Smooth muscle cell (in vitro differentiated cells): ENCODE data around the gene AKR1A1. TPM values are rescaled to one million over a fixed set of nuclear protein-coding genes. Genes with fewer than 3 reads are reported as not detected.

Experiments used
- DNase-seq: peaks from one replicate; lab custom pipeline; 2025; ENCODE audit not compliant: unreplicated experiment; lab: John Stamatoyannopoulos, UW
- H2AFZ ChIP-seq: fragments of 200-600 bp; sonication (generic); 2 replicates; pipeline ENCODE4 v1.6.0; 2016; ENCODE audit warnings: antibody characterized with exemption, low read depth, mild to moderate bottlenecking
- H3F3A ChIP-seq: fragments of 200-600 bp; sonication (generic); 2 replicates; pipeline ENCODE4 v1.6.0; 2017; ENCODE audit warnings: antibody characterized with exemption, low read depth
- H3K27ac ChIP-seq: fragments of 200-600 bp; sonication (generic); 2 replicates; pipeline ENCODE4 v1.5.1; 2016; ENCODE audit warnings: low read depth, mild to moderate bottlenecking
- H3K27me3 ChIP-seq: fragments of 200-600 bp; sonication (generic); 2 replicates; pipeline ENCODE4 v1.6.1; 2016; ENCODE audit warnings: low read depth, mild to moderate bottlenecking
- H3K36me3 ChIP-seq: fragments of 200-600 bp; sonication (generic); 2 replicates; pipeline ENCODE4 v1.5.1; 2016; ENCODE audit warnings: low read depth
- H3K4me1 ChIP-seq: fragments of 200-600 bp; sonication (generic); 2 replicates; pipeline ENCODE4 v1.5.1; 2016; ENCODE audit warnings: low read depth
- H3K4me2 ChIP-seq: fragments of 200-600 bp; sonication (generic); 2 replicates; pipeline ENCODE4 v1.6.0; 2016; ENCODE audit warnings: mild to moderate bottlenecking
- H3K4me3 ChIP-seq: fragments of 200-600 bp; sonication (generic); 2 replicates; pipeline ENCODE4 v1.5.1; 2016; ENCODE audit warnings: mild to moderate bottlenecking
- H3K79me2 ChIP-seq: fragments of 200-600 bp; sonication (generic); 2 replicates; pipeline ENCODE4 v1.6.0; 2016; ENCODE audit warnings: low read depth, mild to moderate bottlenecking
- H3K9ac ChIP-seq: fragments of 200-600 bp; sonication (generic); 2 replicates; pipeline ENCODE4 v1.6.0; 2016; ENCODE audit warnings: low read depth
- H3K9me3 ChIP-seq: fragments of 200-600 bp; sonication (generic); replicated peaks from 2 replicates; pipeline ENCODE4 v1.5.1; 2016; ENCODE audit warnings: low read depth
- H4K20me1 ChIP-seq: fragments of 200-600 bp; sonication (generic); 2 replicates; pipeline ENCODE4 v1.6.0; 2016; ENCODE audit warnings: low read depth
- CTCF ChIP-seq: fragments of 200-600 bp; sonication (generic); IDR thresholded peaks from 2 replicates; pipeline ENCODE4 v1.5.1; 2017; ENCODE audit warnings: borderline replicate concordance, mild to moderate bottlenecking, antibody characterized with exemption; ENCODE audit not compliant: insufficient read depth, poor library complexity, severe bottlenecking
- WGBS: methylation state at CpG from one replicate; pipeline ENCODE4 v1.1.7; 2016; ENCODE audit warnings: low lambda C conversion rate; 5-methylcytosine and 5-hydroxymethylcytosine counted together
- polyA plus RNA-seq: library from polyadenylated mRNA; unstranded; fragments of >200 nt; fragmentation: Nextera tagmentation; extraction: Ambion mirVana; gene quantifications from 2 replicates; pipeline ENCODE4 v1.2.1, GENCODE V29; 2016
- total RNA-seq: library from RNA; depleted of rRNA; stranded (reverse); fragments of >200 nt; gene quantifications from 2 replicates; pipeline ENCODE4 v1.2.3, GENCODE V29; 2014

The AKR1A1 gene
- total and polyA plus RNA-seq, 2 experiments from 2014 or later, result 91.4 to 135 TPM

- no peak overlapping the region for H2AFZ ChIP-seq
- H3K36me3 ChIP-seq, result no peaks in the 10 kb centered on the region
- H3K9me3 ChIP-seq, result no peaks in the 10 kb centered on the region
- TF ChIP-seq CTCF, result no peak
- H3K9ac ChIP-seq, result no peak overlapping the region
- peaks cover 4% of the 10 kb centered on the region for H3K4me1 ChIP-seq
- no peaks in the 10 kb centered on the region for H3F3A ChIP-seq
- no peak overlapping the region for H3K27ac ChIP-seq
- no peaks in the 10 kb centered on the region for H3K27me3 ChIP-seq
- WGBS, result 92% methylated on average over 4 of the region's 4 CpGs
- DNase-seq, result no peak
- H3K4me2 ChIP-seq, result no peak overlapping the region
- no peak overlapping the region for H3K4me3 ChIP-seq
- H4K20me1 ChIP-seq, result peaks cover 8% of the 10 kb centered on the region
- H3K79me2 ChIP-seq, result no peaks in the 10 kb centered on the region
Measured at GRCh38 chr1:45569571-45569961, 18.9 kb downstream of the AKR1A1 start.

GRCh38 chr1:45569962-45570581, 19.4 kb downstream of the AKR1A1 start:
- H4K20me1 ChIP-seq, result peaks cover 8% of the 10 kb centered on the region
- H3K9ac ChIP-seq, result no peak overlapping the region
- no peak overlapping the region for H3K4me2 ChIP-seq
- peak; percentile 96 for TF ChIP-seq CTCF
- H3K4me1 ChIP-seq, result peaks cover 4% of the 10 kb centered on the region
- H3K9me3 ChIP-seq, result no peaks in the 10 kb centered on the region
- H3K27me3 ChIP-seq, result no peaks in the 10 kb centered on the region
- no peak overlapping the region for H3K27ac ChIP-seq
- peak; percentile 3 for DNase-seq
- no peaks in the 10 kb centered on the region for H3F3A ChIP-seq
- WGBS, result 26% methylated on average over 8 of the region's 8 CpGs
- no peaks in the 10 kb centered on the region for H3K79me2 ChIP-seq
- H3K36me3 ChIP-seq, result no peaks in the 10 kb centered on the region
- no peak overlapping the region for H3K4me3 ChIP-seq
- H2AFZ ChIP-seq, result no peak overlapping the region

- WGBS, result 81% methylated on average over 4 of the region's 4 CpGs
- H2AFZ ChIP-seq, result no peak overlapping the region
- no peaks in the 10 kb centered on the region for H3K79me2 ChIP-seq
- no peak for DNase-seq
- no peaks in the 10 kb centered on the region for H3K36me3 ChIP-seq
- H3K4me3 ChIP-seq, result no peak overlapping the region
- TF ChIP-seq CTCF, result no peak
- no peak overlapping the region for H3K9ac ChIP-seq
- no peaks in the 10 kb centered on the region for H3K27me3 ChIP-seq
- H3K9me3 ChIP-seq, result no peaks in the 10 kb centered on the region
- no peak overlapping the region for H3K4me2 ChIP-seq
- peaks cover 8% of the 10 kb centered on the region for H4K20me1 ChIP-seq
- peaks cover 4% of the 10 kb centered on the region for H3K4me1 ChIP-seq
- no peak overlapping the region for H3K27ac ChIP-seq
- no peaks in the 10 kb centered on the region for H3F3A ChIP-seq
Measured at GRCh38 chr1:45570631-45571030, 20.0 kb downstream of the AKR1A1 start.

- H3K9me3 ChIP-seq, result no peaks in the 10 kb centered on the region
- no peak for TF ChIP-seq CTCF
- DNase-seq, result no peak
- 67% methylated on average over 3 of the region's 3 CpGs for WGBS
- H3K4me1 ChIP-seq, result peaks cover 4% of the 10 kb centered on the region
- H2AFZ ChIP-seq, result no peak overlapping the region
- peaks cover 8% of the 10 kb centered on the region for H4K20me1 ChIP-seq
- H3F3A ChIP-seq, result no peaks in the 10 kb centered on the region
- H3K27me3 ChIP-seq, result no peaks in the 10 kb centered on the region
- H3K27ac ChIP-seq, result no peak overlapping the region
- no peaks in the 10 kb centered on the region for H3K79me2 ChIP-seq
- no peaks in the 10 kb centered on the region for H3K36me3 ChIP-seq
- no peak overlapping the region for H3K4me3 ChIP-seq
- no peak overlapping the region for H3K4me2 ChIP-seq
- no peak overlapping the region for H3K9ac ChIP-seq
Measured at GRCh38 chr1:45573231-45573804, 22.7 kb downstream of the AKR1A1 start.
